ENCODE measurements around the gene FAM163B.

The FAM163B gene

GRCh38 chr9:133597316-133597957 is 11.8 kb downstream of the FAM163B start:
- no peak for DNase-seq (ENCODE audit: low spot score)

- DNase-seq (ENCODE audit: low spot score) = no peak
Observed at GRCh38 chr9:133595910-133596309, 13.3 kb downstream of the FAM163B start.

DNA sequence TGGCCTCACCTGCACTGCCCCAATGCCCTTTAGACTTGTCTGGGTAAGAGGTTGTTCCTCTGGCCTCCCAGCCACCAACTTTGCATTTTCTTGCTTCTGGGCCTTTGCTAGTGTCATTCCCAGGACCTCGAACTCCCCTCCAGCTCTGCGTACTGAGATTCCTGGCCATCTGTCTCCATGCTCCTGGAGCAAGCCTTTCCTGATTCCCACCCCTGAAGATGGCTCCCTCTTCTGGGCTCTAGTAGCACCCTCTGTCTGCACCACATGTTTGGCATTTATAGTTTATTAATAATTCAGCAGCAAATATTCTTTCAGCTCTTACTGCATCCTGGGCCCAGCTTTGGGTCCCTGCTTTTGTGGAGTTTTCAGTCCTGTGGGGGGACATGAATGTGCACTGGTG is 14.9 kb downstream of the FAM163B start:
- no peak for DNase-seq (ENCODE audit: low spot score)

DNA sequence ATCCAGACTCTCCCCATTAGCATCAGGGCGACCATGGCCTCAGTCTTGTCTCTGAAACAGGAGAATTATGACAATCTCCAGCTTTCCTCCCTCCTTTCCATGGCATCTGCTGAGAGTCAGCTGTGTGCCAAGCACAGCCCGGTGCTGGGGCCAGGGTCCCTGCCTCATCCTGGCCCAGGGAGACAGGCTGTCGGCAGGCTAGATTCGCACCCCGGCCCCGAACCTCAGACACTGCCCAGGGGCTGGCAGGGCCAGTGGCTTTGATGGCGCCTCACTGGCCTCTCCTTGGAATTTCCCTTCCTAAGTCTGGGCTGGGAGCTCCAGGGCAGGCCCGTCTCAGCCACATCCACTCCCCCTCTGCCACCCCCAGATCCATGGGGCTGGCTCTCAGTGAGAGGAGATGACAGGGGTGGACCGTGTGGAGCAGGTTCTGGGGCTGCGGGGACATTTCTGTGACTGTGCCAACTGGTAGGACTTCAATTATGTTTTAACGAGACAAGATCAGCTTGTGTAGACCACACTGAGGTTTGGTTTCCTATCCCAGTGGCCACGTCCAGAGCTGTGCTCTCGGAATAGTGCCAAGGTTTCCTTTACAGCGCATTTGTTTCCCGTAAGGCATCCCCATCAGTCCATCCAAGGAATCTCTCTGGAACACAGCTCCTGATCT is 15.5 kb downstream of the FAM163B start:
- no peak for DNase-seq (ENCODE audit: low spot score)

- DNase-seq (ENCODE audit: low spot score) = no peak
Observed at GRCh38 chr9:133592731-133593409, 16.3 kb downstream of the FAM163B start.

- no peak for DNase-seq (ENCODE audit: low spot score)
Observed at GRCh38 chr9:133591985-133592384, 17.2 kb downstream of the FAM163B start.

GRCh38 chr9:133591116-133591910 is 17.9 kb downstream of the FAM163B start:
- DNase-seq (ENCODE audit: low spot score) = no peak

- no peak for DNase-seq (ENCODE audit: low spot score)
Observed at GRCh38 chr9:133590231-133590855, 18.8 kb downstream of the FAM163B start.

DNA sequence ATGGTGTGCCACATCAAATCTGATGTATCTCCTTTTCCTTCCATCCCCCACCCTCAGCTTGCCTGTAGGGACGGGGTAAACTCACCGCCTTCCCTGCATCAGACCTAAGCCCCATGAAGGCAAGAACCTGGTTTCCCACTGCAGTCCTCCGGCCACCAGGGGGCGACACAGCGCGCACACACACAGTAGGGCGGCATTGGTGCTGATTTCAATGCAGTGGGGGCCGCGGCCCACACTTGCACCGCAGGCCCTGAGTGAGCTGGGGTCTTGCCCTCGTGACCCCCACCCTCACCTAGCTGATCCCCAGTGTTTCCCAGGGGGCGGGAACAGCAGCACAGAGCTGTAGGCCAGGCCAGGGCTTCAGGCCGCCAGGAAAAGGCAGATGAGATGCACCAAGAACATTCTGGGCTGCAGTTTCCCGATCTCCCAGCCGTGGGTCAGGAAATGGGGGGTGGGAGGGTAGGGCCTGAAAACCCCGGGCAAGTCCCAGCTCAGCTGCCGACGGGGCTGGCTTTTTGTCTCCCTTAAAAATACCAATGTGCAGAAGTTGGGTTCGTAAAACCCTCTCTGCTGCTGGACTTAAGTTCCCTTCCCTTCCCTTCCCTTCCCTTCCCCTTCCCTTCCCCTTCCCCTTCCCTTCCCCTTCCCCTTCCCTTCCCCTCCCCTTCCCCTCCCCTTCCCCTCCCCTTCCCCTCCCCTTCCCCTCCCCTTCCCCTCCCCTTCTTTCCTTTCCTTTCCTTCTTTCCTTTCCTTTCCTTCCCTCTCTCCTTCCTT is 19.5 kb downstream of the FAM163B start:
- DNase-seq (ENCODE audit: low spot score) = no peak

DNA sequence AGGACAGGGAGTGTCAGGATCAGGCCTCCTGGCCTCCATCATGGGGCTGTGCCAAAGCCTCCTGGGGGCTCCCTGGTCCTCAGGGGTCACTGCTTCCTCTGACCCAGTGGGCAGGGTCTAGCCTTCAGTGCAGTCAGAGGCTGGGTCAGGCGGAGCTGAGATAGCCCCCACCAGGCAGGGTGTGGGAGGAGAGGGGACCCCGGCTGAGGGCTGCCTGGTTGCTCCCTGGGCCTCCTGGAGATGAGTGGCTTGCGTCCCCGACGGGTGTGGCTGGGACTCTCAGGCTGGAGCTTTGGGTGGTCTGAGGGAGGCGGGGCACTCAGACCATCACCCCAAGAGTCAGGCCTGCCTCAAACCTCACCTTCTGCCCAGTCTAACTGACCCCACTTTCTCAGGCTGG is 21.7 kb downstream of the FAM163B start:
- DNase-seq (ENCODE audit: low spot score) = no peak

DNA sequence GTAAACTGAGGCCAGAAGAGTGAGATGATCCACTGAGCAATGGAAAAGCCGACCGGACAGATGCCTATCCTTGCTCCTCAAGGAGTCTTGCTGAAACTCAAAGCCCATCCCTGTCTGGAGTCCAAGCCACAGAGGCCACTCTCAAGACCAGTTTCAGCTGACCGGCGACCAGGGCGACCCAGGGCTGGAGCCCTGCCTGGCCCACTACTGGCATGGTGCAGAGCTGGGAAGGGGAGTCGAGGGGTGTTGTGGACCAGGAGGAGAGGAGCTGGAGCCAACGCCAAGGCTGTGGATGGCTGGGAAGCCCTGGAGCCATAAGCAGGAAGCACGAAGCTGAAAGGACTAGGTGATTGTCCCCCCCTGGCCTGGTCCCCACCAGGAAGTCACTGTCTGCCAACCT is 22.1 kb downstream of the FAM163B start:
- no peak for DNase-seq (ENCODE audit: low spot score)

DNA sequence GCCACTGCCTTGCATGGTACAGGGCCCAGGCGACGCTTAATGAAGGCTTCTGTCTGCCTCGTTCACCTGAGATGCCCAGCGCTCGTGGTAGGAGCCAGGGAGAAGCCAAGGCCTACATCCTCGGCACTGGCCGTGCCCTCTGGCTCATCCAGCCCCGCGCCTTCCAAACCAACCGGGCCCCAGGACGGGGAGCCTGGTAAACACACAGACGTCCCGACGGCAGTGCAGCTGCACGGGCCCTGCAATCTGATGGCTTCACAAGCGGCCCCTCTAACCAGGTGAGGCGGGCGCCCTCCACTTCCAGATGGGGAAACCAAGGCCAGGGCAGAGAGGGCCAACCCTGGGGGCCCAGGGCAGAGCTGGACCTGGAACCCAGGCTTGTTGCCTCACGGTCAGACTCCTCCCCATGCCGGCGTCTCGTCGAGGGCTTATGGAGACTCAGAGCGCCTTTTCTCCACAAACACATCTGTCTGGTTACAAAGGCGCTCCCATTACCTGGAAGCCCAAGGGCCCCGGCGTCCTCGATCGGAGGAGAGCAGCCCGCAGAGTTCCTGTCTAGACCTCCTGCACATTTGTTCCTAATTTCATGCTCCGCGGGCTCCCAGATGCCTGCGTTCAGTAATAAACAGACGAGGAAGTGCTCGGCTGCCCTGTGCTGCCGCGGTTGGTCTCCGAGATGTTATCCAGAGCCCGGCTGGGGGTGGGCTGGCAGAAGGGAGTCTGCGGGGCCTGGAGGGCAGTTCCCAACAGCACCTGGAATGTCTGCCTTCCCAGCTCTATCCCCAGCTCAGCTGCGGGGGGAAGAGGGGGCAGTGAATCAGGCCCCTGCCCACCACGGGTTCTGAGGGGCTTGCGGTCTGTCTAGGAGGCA is 23.5 kb downstream of the FAM163B start:
- DNase-seq (ENCODE audit: low spot score) = no peak

GRCh38 chr9:133584559-133585476 is 24.4 kb downstream of the FAM163B start:
- peak; percentile 57 for DNase-seq (ENCODE audit: low spot score)

DNA sequence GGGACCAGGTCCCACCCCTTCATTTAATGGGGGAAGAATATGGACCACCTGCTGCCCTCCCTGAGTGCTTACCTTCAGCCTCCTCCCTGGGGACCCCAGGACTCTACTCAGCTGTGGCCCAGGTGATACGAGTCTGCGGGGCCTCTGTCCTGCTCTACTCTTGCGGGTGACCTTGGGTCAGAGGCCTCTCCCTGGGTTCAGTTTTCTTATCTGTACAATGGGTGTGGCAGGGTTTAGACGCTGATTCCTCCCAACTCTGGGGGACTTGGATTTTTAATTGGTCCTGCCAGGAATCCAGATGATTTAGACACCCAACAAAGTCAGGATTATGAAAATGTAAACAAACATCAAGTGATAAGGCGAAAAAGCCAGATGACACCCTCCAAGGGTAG is 25.0 kb downstream of the FAM163B start:
- DNase-seq (ENCODE audit: low spot score) = no peak

DNA sequence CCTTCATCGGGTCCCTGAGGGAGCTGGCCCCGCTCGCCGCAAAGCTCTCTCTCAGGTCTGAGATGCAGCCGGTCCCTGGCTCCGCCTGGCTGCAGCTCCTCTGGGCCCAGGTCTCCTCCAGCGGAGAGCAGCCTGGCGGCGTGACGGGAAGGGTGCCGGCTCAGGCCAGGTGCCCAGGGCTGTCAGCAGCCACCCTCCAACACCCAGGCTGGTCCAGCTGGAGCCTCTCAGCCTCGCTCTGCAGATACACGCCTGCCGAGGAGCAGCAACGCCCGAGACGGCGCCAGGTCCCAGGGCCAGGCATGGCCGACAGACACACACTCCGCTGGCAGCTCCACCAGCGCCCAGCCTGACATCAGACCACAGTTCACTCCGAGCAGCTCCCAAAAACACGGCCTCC is 25.6 kb downstream of the FAM163B start:
- no peak for DNase-seq (ENCODE audit: low spot score)

GRCh38 chr9:133583111-133583510 is 26.1 kb downstream of the FAM163B start:
- no peak for DNase-seq (ENCODE audit: low spot score)

GRCh38 chr9:133582501-133583045 is 26.6 kb downstream of the FAM163B start:
- DNase-seq (ENCODE audit: low spot score) = no peak

- no peak for DNase-seq (ENCODE audit: low spot score)
Observed at GRCh38 chr9:133581513-133582343, 27.5 kb downstream of the FAM163B start.
